UCSD-AML1 (cell line): ENCODE measurements around the gene SPOPL.
"Not testable (repeated sequence)": the region's sequence is repeated elsewhere in the genome, so short reads cannot be mapped to it uniquely, and the experiment has no call there.

Source experiments
- DNase-seq: peaks from one replicate; lab custom pipeline; 2025; ENCODE audit not compliant: unreplicated experiment; lab: John Stamatoyannopoulos, UW

Gene SPOPL

DNA sequence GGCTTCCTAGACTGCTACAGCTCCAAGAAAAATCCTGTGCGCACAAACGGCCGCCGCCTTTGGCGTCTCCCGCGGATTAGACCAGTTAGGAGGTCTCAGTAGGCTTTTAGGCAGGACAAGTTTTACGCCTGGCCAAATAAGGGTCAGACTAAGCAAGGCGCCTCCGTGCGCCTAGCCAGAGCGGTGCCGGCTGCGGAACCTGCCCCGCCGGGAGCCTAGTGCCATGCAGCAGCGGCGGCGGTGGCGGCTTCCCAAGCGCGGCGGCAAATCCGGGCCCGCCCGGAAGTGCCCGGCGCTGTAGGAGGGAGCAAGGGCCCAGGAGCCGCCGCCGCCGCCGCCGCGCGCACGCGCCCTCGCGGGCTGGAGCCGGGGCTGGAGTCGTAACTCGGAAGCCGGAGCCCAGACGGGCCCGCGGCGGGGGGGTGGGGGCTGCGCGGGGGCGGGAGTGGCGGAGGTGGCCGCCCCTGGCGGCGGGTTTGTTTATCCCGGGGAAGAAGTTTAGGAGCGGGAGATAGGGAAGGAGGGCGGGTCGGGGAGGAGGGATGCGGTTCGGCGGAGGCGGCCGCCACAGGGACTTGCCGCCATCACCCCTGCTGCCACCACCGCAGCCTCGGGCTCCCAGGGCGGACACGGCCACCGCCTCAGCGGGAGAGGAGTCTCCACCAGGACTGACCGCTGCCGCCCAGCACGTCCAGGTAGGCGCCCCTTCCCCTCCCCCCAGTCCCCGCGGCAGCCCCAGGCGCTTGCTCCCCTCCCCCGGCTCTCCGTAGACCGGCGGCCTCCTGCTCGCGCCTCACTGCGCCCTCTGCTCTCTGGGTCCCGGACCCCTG is at the start of gene SPOPL:
TSS of gene SPOPL (plus strand) at position 346 of the 830 bp plus-strand sequence. CDS start 48,447 bp downstream, outside the sequence.
- peak; percentile 94 for DNase-seq

DNA sequence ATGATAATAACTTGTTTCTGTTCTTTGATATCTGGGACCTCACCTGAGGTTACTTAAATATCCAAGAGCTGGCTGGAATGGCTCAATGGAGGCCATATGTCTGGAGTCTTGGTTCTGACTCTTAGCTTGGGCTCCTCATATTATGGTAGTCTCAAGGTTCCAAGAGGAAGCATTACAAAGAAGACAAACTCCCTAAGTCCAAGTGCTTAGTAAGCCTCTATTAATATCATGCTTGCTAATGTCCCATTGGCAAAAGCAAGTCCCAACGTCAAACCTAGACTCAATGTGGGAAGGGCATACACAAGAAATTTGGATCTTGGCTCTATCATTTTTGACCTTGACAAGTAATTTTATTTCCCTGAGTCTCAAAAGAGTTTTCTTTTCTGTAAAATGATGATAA is 49.2 kb upstream of the SPOPL start:
- no peak for DNase-seq

DNA sequence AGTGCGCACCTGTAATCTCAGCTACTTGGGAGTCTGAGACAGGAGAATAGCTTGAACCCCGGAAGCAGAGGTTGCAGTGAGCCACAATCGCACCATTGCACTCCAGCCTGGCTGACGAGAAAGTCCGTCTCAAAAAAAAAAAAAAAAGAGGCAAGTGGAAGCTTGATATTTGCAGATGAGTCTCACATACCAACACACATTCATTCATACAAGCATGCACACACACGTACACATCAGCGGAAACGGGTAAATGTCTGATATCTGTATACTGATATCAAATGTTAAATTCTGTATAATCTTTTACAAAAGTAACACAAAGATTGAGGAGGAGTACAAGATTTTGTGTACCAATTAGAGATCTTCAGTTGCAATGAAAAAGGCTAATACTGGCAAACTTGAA is 47.8 kb upstream of the SPOPL start:
- DNase-seq: no peak

DNA sequence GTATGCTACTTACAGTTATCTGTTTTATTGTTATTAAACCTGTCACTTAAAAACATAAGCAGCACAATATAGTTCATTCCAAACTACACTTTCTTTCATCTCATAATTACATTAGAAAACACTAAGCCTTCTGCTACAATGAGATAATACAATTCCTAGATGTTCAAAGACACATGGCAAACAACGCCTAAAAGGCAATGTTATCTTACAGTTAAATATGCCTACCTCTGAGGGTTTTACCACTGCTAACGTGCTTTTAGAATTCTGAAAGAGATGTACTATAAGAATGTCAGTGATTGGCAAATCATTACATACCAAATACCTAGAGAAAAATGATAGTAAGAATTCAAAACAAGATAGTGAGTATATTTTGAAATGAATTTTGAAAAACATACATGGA is 46.8 kb upstream of the SPOPL start:
- DNase-seq: no peak

DNA sequence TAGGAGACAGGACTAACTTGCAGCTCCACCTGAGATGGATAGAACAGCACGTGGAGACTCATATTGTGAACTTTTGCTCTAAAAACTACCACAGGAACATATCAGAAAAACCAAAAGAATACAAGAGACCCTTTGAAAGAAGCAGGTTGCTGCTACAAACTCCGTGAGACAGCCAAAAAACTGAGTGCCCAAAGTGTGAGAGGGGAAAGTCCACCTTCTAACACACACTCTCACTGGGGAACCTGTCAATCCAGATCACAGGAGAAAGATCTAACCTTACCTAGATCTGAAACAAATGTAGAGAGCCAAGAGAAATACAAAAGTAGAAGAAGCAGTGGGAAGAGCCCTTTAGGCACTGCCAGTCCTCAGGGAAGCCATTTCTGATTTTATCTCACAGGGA is 46.3 kb upstream of the SPOPL start:
- no peak for DNase-seq

DNA sequence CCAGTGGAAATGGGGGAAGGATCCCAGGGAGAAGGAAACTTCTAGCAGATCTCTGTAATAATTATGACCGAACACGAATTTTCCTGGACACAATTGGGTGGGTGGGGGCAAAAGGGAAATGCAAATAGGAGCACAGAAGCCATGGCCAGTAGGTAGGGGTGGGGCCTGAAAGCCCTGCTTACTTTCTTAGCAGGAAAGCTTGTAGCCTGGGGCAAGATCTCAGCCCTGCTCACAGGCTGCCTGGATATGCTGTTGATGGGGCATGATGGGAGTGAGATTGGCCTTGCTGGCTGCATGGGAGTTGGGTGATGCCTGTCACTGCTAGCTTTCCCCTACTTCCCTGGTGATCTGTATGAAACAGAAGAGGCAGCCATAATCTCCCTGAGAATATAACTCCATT is 45.9 kb upstream of the SPOPL start:
- no peak for DNase-seq

DNA sequence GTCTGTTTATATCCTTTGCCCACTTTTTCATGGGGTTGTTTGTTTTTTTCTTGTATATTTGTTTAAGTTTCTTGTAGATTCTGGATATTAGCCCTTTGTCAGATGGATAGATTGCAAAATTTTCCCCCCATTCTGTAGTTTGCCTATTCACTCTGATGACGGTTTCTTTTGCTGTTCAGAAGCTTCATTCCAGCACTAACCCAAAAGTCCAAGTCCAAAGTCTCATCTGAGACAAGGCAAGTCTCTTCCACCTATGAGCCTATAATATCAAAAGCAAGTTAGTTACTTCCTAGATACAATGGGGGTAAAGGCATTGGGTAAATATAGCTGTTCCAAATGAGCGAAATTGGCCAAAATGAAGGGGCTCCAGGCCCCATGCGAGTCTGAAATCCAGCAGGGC is 38.9 kb upstream of the SPOPL start:
- DNase-seq: not testable (repeated sequence)

DNA sequence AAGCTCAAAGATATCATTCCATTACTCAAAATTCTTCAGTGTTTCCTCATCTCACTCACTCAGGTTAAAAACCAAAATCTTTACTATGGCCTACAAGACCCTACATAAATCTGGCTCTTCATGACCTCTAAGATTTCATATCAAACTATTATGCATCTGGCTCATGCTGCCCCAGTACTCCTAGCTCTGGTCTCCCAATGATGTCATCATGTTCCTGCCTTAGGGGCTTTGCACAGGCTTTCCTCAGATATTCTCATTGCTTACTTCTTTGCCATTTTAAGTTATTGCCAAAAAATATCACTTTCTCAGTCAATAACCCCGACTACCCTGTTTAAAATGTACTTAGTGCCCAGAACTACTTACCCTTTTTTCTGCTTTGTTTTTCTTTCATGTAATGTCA is 33.0 kb upstream of the SPOPL start:
- DNase-seq: no peak

DNA sequence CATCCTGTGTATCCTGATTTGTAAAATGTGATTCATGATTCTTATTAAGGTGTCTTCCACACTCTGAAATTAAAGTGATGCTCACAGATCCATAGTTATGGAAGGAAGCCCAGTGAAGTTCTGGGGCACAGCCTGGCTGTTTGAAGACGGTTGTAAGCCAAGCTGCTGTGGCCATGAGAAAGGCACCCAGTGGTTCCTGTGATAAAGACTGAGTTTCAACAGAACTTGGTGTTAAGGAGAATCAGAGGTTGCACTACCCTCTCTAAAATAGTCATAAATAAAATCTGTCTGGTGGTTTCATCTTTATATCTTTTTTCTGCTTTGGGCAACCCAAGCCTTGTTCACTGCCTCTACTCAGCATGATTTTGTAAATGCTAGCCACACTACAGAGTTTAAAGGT is 32.2 kb upstream of the SPOPL start:
- no peak for DNase-seq

DNA sequence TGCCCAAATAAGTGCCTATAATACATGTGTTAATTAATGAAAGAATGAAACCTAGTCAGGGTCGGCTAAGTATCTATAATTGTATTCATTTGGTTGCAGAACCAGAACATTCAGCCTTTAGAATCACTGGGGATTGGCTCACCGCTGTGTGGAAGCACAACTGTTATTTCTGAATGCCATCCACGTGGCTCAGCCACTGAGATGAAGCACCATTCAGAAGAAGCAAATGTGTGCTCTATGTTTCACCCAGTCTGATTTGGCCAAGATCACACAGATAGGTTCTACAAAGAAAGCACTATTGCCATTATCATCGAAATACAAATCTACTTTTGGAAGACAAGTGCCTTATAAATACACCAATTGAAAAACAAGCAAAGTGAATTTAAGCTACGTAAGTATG is 30.6 kb upstream of the SPOPL start:
- DNase-seq: no peak

DNA sequence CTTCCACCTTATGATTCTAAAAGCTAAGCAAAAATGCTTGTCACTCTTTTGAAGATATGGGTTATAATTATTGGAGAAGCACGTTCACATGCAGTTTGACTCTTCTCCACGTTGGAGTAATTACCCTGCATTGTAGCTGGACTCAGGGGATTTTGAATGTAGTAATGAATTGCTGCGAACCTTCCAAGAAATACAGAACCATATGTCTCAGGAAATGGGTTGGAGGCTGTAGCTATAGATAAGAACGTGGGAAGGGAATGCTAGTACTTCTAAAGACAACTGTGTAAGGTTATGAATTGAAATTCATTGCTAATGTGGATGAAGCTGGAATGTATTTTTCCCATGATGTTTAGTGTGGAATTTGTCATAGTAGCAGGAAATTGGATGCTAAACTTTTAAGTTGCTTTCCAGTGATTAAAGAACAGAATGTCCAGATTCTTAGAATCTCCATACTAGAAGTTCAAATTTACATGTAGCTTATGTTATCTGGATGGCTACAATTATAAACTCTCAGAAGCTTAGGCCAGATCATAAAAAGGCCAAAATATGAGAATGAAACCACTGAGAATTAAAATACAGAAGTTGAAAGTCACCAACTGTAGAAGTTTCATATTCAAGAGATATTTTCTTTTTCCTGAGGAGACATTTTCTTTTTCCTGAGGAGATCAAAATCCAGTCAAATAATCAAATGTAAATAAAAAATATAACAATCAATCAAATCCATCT is 27.3 kb upstream of the SPOPL start:
- DNase-seq: no peak

DNA sequence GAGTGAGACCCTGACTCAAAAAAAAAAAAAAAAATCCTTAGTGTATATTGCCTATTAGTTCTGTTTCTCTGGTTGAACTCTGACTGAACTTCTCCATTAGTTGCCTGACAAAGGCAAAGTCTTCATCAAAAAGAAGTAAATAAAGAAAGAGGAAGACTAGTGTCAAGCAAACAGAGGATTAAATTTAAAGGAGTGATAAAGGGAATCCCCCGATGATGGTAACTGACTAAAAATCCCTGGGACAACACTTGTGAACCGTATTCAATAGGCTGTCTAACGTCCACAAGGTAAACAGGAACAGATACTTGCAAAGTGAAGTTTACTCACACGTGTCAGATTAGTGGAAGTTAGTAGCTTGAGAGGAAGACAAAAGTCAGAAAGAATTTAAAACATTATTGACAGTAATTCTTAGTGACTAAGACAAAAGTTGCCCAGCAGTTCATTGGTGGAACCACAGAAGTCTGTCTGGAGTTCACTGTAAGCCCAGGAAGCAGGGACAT is 26.2 kb upstream of the SPOPL start:
- DNase-seq: no peak

DNA sequence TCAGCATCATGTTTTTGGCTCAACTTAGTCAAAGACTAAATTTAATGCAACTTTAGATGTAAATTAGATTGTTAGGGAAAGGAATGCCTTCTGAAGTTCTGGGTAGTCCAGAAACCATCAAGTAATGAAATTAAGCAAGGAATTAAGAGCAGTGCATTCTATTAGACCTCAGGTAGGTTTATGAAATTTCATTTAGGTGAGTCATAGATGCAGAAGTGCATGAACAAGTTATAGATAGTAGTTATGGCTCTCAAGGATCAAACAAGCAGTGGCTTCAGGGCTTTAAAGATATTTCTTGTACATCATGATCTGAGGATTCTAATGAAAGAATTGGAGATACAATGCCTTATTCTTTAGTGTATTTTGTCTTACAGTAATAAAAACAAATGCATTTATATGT is 25.4 kb upstream of the SPOPL start:
- DNase-seq: no peak

DNA sequence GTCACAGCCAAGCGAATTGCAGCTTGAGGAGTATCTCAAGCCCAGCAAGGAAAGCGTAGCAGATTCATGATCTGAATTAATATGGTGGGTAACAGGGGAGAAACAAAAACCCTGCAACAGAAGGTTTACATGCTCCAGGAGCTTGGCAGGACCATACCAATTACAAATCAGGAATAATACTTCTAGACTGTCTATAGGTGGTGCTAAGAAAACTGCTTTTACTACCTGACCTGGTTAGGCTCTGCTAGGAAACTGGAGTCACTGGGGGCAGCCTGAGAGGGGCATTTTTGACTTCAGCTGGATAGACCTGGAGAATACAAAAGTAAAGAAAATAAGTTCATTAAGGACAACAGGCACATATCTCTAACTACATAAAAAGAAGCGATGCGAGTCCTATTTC is 24.6 kb upstream of the SPOPL start:
- DNase-seq: peak; percentile 6

DNA sequence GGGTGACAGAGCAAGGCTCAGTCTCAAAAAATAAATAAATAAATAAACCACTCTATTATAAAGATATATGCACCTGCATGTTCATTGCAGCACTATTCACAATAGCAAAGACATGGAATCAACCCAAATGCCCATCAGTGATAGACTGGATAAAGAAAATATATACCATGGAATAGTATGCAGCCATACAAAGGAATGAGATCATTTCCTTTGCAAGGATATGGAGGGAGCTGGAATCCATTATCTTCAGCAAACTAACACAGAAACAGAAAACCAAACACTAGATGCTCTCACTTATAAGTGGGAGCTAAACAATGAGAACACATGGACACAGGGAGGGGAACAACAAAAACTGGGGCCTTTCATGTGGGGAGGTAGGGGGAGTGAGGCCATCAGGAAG is 18.8 kb upstream of the SPOPL start:
- not testable (repeated sequence) for DNase-seq

DNA sequence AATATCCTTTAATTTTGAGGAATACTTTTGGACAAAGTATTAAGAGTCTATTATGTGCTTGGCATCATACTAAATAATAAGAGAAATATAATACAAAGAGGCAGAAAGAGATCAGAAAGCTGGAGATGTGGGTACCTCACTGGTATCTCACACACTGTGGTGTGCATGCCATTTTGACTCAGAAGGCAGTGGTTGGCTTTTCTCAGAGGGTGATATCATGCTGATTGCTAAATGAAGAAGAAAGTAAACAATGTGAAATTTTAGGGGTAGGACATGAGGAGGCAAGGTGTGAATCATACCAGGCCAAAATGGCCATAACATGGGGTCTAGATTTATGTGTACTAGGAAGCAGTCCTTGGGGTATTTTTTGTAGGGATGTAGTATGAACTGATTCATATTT is 16.6 kb upstream of the SPOPL start:
- no peak for DNase-seq

DNA sequence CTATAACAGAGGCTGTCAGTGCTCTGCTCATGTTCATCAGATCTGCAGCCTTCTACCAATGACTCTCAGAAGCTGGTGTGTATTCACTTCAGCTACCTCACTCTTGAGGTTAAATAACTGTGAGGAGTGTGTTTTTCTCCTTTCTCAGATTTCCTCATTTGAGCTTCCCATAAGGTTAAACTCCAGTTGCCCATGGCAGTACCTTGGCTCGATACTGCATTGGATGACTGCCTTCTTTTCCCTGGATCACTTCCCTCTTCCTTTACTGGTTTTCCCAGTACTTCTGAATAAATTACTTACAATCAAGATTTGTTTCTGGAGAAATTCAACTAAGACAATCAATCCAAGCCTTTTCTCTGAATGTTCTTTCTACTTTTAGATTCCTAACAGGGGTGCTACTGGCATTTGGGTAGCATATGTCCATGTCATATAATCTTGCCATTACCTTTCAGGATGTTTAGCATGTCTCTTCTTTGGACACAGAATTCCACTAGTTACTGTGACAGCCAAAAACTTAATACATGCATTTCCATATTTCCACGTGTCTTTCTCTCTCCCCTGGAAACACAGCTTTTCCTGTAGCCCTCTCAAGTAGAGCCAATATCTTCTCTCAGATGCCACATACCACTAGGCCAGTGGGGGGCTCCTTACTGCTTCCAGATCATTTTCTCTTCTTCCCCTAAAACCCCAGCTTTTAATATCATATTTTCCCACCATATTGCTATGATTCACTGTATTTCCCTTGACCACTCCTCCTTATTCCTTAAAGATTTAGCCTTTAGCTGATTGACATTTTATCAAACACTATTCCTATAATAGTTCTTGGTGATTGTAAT is 15.0 kb upstream of the SPOPL start:
- DNase-seq: no peak

DNA sequence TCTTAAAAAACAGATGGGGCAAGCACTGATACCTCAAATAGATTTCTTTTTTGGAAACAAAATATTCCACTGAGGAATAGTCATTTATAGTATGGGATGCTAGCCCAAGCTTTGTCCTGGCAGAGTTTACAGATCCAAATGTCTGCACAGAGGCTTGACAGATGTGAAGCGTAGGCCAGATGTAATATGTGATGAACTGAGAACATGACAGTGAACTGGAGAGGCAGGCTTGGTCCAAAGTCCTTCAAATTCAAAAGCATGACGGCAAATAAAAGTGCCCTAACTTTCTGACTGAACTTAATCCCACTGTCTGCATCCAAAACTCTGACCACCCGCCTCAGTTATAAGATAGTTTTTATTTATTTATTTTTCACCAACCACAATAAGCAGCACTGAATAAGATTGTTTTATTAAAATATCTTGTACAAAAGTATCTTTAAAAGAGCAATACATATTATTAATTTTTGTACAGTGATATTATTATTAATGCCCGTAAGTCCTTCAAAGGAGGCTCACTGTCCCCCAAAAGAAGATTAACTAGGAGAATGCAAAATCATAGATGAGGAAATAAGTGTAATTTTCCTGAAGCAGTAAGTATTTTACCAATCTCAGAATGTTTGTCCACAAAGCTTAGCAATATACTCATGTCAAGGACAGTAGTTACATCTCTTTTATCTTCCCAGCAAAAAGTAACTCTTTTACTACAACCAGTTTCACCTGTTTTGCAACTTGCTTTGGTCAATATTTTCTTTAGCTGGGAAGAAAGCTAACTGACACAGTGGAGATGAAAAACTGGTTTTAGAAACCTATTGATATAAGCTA is 10.7 kb upstream of the SPOPL start:
- DNase-seq: no peak

DNA sequence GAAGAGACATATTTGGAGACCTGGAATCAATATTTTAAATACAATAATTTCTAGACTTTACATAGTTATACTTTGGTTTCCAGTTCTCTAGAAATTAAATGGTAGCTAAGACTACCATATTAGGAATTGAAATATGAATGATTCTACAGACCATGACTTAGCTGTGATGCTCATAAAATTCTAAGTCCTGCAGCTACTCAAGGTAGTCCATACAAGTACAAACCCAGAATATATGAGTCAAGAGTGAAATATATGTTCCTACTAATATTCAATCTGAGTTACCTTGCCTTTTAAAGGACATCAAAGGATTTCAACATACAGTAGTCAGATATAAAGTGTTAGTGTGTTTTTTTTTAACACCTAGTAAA is 10.1 kb upstream of the SPOPL start:
- no peak for DNase-seq

DNA sequence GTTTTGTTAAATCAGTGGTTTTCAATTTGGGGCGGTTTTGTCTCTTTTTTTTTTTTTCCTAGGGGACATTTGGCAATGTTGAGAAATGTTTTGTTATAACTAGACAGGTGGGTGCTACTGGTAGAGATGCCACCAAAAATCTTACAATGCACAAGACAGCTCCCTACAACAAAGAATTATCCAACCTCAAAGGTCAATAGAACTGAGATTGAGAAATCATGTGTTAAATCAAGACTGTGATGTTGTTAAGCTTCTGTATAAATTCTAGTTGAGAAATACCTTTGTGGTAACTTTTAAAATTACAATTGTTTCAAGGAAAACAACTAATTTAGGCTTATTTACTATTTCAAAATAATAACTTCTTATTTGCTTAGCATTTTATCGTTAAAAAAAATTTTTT is 9.4 kb upstream of the SPOPL start:
- DNase-seq: no peak

DNA sequence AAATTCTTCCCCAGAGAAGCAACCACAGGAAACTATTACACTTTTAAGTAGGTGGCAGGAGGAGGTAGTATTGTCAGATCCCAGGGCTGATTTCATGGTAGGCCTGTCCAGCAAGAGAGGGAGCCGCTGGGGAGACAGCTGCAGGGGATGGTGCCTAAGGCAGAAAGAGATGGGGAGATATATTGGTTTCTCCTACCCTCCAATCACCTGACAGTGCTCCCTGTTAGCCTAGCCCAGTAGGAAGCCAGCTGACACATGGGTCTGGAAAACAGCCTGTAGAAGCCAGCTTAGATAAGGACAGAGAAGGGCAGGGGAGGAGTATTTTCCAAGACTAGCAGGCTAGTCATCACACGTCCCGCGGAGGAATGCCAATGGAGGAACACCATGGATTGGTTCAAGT is 8.2 kb upstream of the SPOPL start:
- DNase-seq: peak; percentile 7
